GM21737 (cell line): Measurements from ENCODE around the gene RHOA.

Experiments used
- ATAC-seq: cut with Tn5 transposase; IDR thresholded peaks from one replicate; pipeline ENCODE4 v1.9.1; 2021; ENCODE audit warnings: mild to moderate bottlenecking, moderate library complexity; ENCODE audit not compliant: unreplicated experiment

The RHOA gene

DNA sequence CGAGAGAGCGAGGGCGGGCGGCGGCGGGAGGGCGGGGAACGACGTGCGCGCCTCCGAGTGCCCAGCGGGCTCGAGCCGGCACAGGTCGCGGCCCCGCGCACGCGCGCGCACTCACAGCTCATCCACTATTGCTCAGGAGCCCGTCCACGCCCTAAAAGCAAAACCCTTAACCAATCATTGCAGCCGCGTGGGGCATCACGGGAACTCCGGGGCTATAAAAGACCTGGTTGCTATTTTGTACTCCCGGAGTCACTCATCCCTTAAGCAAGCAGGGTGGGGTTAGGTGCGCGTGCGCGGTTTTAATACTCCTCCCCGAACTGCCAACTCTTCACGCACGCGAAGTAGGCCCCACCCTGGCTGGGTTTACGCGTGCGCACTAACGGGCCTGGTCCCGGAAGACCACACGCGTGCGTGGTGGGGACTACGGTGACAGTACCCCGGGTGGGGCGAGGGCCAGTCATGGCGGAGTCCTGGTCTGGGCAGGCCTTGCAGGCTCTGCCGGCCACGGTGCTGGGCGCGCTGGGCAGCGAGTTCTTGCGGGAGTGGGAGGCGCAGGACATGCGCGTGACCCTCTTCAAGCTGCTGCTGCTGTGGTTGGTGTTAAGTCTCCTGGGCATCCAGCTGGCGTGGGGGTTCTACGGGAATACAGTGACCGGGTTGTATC, at the start of gene RHOA, which contains the start of gene TCTA:
TSS of gene RHOA (minus strand) at position 9 of the 664 bp plus-strand sequence. CDS start 36,387 bp downstream, outside the sequence.
TSS of gene TCTA (plus strand) at position 456 of the 664 bp plus-strand sequence. CDS start at position 460, 4 bp downstream.
- peak; percentile 70 for ATAC-seq

GRCh38 chr3:49460956-49461355, 49.2 kb upstream of the RHOA start:
- ATAC-seq: no peak

DNA sequence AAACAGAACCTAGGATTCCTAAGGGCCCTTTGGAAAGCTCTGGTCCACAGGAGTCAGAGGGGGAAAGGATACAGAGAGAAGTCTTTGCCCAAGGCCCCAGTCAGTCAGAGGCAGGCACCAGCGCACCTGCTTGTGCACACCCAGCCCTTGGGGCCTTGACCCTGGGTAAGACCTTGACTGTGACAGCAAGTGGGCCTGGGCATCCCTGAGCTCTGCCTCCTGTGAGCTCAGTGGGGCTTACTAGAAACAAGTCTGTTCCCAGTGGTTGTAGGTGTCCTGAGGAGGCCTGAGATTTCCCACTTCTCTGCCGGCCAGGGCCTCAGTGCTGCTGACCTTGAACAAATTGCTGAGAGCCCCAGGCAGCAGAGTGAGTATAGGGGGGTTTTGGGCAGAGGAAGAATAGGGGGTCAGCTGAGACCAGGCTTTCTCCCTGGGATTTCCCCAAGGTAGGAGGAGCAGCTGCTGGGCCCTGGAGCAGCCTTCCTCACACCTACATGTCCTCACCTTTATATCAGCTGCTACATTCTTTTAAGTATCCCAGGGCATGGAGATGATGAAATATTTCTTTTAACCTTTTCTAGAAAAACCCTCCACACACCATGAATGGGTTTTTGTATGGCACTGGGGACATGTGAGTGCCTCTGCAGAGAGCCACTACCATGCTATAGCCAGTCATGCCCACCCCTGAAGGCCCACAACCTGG, 48.6 kb upstream of the RHOA start:
- no peak for ATAC-seq

DNA sequence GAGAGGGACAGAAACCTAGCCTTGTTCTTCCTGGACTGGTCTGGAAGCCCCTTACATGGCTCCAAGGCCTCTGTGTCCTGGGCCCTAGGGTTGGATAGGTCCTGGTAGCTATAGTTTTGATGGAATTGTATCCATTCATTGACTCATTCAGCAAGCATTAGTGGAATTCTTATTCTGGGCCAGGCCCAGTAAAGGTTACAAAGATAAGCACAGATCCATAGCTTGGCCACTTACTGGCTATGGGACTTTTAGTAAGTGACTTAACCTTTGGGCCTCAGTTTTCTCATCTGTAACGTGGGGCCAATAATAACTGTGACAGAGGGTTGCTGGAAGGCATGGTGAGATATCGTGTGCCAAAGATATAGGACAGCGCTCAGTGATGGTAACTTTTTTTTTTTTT, 44.7 kb upstream of the RHOA start:
- ATAC-seq: no peak

DNA sequence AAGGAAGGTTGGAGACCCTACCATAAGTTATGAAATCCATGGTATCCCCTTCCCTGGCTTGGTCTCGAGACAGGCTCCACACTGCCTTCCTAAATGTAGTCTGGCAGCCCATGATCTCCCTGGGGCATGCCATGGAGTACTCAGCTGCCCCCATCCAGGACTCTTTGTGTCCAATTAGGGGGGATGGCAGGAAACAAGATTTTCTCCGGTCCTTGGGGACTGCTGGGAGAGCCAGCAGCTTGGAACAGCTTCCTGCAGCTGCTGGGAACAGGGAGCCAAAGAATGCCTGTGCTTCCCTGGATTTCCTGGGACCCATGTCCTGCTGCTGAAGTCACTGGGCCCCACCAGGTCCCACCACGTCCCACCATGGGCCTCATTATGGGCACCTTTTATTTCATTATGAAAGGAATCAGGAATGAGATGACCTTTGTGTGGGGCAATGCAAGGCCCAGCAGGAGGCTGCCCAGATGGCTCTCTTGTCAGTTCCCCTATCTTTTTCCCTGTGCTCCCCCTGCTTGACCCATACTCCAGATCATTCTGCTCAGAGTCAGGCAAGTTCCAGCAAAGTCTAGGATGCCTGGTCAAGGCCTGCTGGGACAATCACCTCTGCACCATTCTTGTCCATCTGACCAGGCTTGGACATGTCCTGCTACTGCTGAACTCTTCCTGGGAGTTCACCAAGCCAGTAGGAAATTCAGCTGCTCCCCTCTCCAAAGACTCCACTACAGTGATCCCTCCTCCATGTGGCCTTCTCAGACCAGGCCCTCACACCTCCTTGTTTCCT, 43.3 kb upstream of the RHOA start:
- no peak for ATAC-seq

DNA sequence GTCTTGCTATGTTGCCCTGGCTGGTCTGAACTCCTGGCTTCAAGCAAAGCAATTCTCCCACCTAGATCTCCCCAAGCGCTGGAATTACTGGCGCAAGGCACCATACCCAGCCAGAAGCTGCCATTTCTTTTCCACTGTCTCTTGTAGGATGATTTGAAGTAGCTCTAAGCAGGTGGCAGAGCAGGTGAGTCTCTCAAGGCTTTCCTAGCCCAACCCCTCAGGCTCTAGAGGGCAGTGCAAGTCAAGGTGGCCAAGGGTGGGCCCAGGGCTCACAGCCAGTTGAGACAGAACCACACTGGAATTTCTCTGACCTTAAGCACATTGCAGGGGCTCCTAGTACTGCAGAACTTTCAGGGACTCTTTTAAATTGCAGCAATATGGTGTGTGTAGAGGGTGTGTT, 42.7 kb upstream of the RHOA start:
- no peak for ATAC-seq

- no peak for ATAC-seq
Observed at GRCh38 chr3:49453621-49454020, 41.8 kb upstream of the RHOA start.

- no peak for ATAC-seq
Observed at GRCh38 chr3:49445391-49445790, 33.6 kb upstream of the RHOA start.

- no peak for ATAC-seq
Observed at GRCh38 chr3:49434731-49435130, 23.0 kb upstream of the RHOA start.

DNA sequence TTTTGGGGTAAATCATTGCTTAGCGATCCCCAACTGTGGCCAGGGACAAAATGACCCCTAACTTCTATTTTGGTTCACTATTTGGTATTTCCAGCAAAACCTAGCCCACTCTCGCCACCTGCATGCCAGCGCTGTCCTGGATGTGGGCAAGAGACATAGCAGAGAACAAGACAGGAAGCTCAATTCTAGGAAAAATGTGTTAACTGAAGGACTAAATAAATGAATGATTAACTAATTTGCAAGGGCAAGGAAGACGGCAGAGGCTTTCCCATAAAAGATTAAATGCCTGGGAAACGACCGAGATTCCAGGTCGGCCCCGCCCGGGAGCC, 16.9 kb upstream of the RHOA start:
- ATAC-seq: peak; percentile 1

GRCh38 chr3:49427586-49427985, 15.8 kb upstream of the RHOA start:
- ATAC-seq: no peak

- ATAC-seq: no peak
Observed at GRCh38 chr3:49424816-49425215, 13.0 kb upstream of the RHOA start.

GRCh38 chr3:49422379-49423248, 10.8 kb upstream of the RHOA start, which contains the start of gene AMT:
Gene AMT (minus strand): TSS chr3:49422473. CDS start chr3:49422450, 23 bp downstream.
- no peak for ATAC-seq

- ATAC-seq: no peak
Observed at GRCh38 chr3:49421890-49422378, 10.2 kb upstream of the RHOA start.

GRCh38 chr3:49417516-49418120, 5.8 kb upstream of the RHOA start:
- ATAC-seq: no peak

DNA sequence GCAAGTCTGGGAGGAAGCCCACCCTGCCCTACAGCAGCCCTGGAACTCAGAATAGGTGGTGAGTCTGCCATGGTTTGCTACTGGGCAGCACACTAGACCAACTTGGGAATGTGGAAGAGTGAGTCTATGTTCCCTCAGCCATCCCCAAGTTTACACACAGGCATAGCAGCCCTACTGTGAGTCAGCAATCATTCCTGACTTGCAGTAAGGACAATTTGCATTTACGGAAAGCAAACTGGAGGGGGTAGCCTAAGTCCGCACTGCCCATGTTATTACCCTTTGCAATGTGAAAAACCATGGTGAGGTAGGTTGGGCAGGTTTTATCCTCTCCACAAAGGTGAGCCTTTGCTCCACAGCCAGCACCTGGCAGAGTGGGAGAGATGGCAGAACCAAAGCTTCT, 5.1 kb upstream of the RHOA start:
- no peak for ATAC-seq

GRCh38 chr3:49415931-49416601, 4.3 kb upstream of the RHOA start:
- ATAC-seq: no peak

DNA sequence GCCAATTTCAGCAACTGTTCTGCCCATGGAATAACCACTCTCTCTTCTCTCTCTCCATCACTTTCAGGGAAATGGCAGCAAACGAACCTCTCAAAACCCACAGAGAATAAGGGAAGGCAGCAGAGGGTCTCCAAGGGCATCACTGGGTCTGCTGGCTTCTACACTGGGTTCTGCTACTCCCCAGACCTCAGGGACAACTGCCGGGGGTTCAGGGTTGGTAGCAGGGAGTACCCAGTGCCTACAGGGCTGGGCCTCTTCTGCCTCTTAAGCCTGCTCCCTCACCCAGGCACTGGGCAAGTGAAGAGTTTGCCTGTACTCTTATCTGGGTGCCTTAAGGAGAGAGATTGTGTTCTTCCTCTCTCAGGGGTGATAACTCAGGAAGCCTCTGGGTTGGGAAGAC, 3.0 kb upstream of the RHOA start:
- ATAC-seq: no peak

- no peak for ATAC-seq
Observed at GRCh38 chr3:49413338-49413734, 1.6 kb upstream of the RHOA start.
